Naive thymus-derived CD4-positive, alpha-beta T cell (primary cell): ENCODE data around the gene ARL3. TPM values are rescaled to one million over a fixed set of nuclear protein-coding genes. Genes with fewer than 3 reads are reported as not detected.

Experiments used
- ATAC-seq: fragments of 150-1000 bp; cut with Tn5 transposase; 2 replicates; pipeline ENCODE4 v1.10.0; 2021; ENCODE audit warnings: mild to moderate bottlenecking, moderate library complexity
- CTCF ChIA-PET: fragments of 350-600 bp; sonication (Branson Sonifier 250); formaldehyde crosslinking; loops from one replicate; lab custom pipeline; 2021; ENCODE audit warnings: antibody characterized with exemption; lab: Charles Lee
- POLR2A ChIA-PET: fragments of 350-600 bp; sonication (Branson Sonifier 250); formaldehyde crosslinking; loops from one replicate; lab custom pipeline; 2021; ENCODE audit warnings: antibody characterized with exemption, inconsistent platforms; lab: Charles Lee
- DNase-seq, 9 donors: peaks; one replicate each; pipeline versions ENCODE4 v3.0.0 to v3.0.0-alpha.2; 2020 to 2022; ENCODE audit warnings: mixed read lengths in 1 of 9
- H3K27ac ChIP-seq: one replicate; pipeline ENCODE4 v1.7.0; 2013; ENCODE audit warnings: mild to moderate bottlenecking, low read depth, low read length, moderate library complexity
- H3K27me3 ChIP-seq, 2 donors: one replicate each; pipeline ENCODE4 v1.7.0; 2013; ENCODE audit warnings: low read length in 2 of 2, mild to moderate bottlenecking in 2 of 2, moderate library complexity in 2 of 2; ENCODE audit not compliant: control insufficient read depth in 2 of 2, insufficient read depth in 2 of 2
- H3K36me3 ChIP-seq, 3 experiments: 1 replicate in 2 of 3; 2 replicates in 1 of 3; pipeline ENCODE4 v1.7.0; 2013; ENCODE audit warnings: low read length in 3 of 3, mild to moderate bottlenecking in 3 of 3, moderate library complexity in 1 of 3; ENCODE audit not compliant: insufficient read depth in 3 of 3, control insufficient read depth in 2 of 3
- H3K4me1 ChIP-seq, 2 donors: one replicate each; pipeline ENCODE4 v1.7.0; 2013; ENCODE audit warnings: low read length in 2 of 2, mild to moderate bottlenecking in 2 of 2, moderate library complexity in 1 of 2; ENCODE audit not compliant: control insufficient read depth in 2 of 2, insufficient read depth in 2 of 2
- H3K4me3 ChIP-seq: 2 replicates; pipeline ENCODE4 v1.7.0; 2013; ENCODE audit warnings: mild to moderate bottlenecking, low read length
- H3K9me3 ChIP-seq, 3 experiments: 1 replicate in 2 of 3; 2 replicates in 1 of 3; pipeline ENCODE4 v1.7.0; 2013; ENCODE audit warnings: low read length in 3 of 3; ENCODE audit not compliant: control insufficient read depth in 2 of 3
- H3K27ac Mint-ChIP-seq, 9 donors: one replicate each; pipeline ENCODE4 v1.8.0; 2020 to 2022; ENCODE audit warnings: mixed read lengths in 9 of 9, mild to moderate bottlenecking in 8 of 9, moderate library complexity in 5 of 9, inconsistent platforms in 2 of 9
- H3K27me3 Mint-ChIP-seq, 5 donors: one replicate each; pipeline ENCODE4 v1.8.0; 2021 to 2022; ENCODE audit warnings: mixed read lengths in 5 of 5, mild to moderate bottlenecking in 1 of 5
- H3K36me3 Mint-ChIP-seq, 5 donors: one replicate each; pipeline ENCODE4 v1.8.0; 2020 to 2022; ENCODE audit warnings: mixed read lengths in 5 of 5, mild to moderate bottlenecking in 3 of 5, inconsistent platforms in 1 of 5
- H3K4me1 Mint-ChIP-seq, 7 donors: one replicate each; pipeline ENCODE4 v1.8.0; 2020 to 2022; ENCODE audit warnings: mixed read lengths in 7 of 7, mild to moderate bottlenecking in 3 of 7, inconsistent platforms in 1 of 7
- H3K4me3 Mint-ChIP-seq, 10 donors: one replicate each; pipeline ENCODE4 v1.8.0; 2020 to 2022; ENCODE audit warnings: mild to moderate bottlenecking in 10 of 10, mixed read lengths in 10 of 10, moderate library complexity in 6 of 10, inconsistent platforms in 2 of 10
- H3K9me3 Mint-ChIP-seq, 11 donors: one replicate each; pipeline ENCODE4 v1.8.0; 2020 to 2022; ENCODE audit warnings: mixed read lengths in 11 of 11, mild to moderate bottlenecking in 4 of 11, inconsistent platforms in 1 of 11, moderate library complexity in 1 of 11
- intact Hi-C, 2 donors: fragments of 100-400 bp; cut with micrococcal nuclease; formaldehyde crosslinking; loops; one replicate each; pipeline ENCODE4 v1.15.1; 2023
- polyA plus RNA-seq, 2 donors: library from polyadenylated mRNA; unstranded; fragments of 300-500 nt; fragmentation: Illumina TruSeq; gene quantifications; one replicate each; pipeline ENCODE4 v1.2.3, GENCODE V29; 2021
- total RNA-seq, 6 experiments: library from RNA in 5 of 6; stranded (reverse) in 5 of 6; gene quantifications; 1 replicate in 5 of 6; 2 replicates in 1 of 6; pipeline ENCODE4 v1.2.3 and lab custom pipeline; 2021 to 2026

The ARL3 gene
- total and polyA plus RNA-seq, 7 experiments from 2014 or later, result 1.3 to 5.1 (median 2.9) TPM

DNA sequence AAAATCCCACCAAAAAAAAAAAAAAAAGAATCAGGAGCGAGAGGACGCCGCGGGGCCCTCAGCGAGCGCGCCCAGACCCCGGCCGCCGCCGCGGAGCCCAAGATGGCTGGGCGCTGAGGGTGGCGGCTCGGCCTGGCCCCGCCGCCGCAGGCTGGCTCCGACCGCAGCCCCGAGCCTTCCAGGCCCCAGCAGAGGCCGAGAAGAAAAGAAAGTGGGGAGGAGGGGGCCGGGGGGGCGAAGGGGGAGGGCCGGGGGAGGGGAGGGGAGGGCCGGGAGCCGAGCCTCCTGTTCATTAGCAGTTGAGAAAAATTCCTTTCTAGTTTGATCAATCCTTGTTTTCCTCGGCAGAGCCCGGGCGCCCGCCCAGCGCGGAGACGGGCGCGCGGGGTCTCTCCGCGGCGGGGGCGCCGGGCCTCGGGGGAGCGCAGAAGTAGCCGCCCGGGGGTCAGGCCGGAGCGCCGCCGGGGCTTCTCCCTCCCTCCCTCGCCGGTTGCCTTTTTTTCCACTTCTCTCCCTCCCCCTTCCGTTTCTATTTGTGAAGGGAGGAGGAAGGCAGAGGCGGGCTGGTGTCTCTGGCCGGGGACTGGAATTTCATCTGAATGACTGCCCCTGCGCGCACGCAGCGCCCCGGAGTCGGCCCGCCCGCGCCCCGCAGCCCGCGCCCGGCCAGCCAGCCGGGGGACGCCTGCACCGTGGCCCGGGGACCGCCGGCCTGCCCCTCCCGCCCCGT is 70.7 kb downstream of the ARL3 start:
- Mint-ChIP-seq H3K27me3 (peaks cover 0 to 2% (median 0%) of the 10 kb centered on the region in 5 donors), H3K27ac (peak overlapping the region; percentile 57 to 95 (median 92)), H3K4me3 (peak overlapping the region; percentile 88 to 97 (median 92)), H3K9me3 (no peaks in the 10 kb centered on the region), H3K4me1 (peaks cover 27 to 40% (median 33%) of the 10 kb centered on the region in 7 donors), H3K36me3 (peaks cover 0 to 16% (median 0%) of the 10 kb centered on the region in 5 donors)
- ATAC-seq (no peak), DNase-seq (peak in 5 of 9 donors; percentile 17 to 52 (median 27))
- ChIA-PET CTCF (interaction anchor here (2.9 to 4.1 kb wide), 2 partner anchors 31 to 70 kb away, joined by 16 to 22 read pairs; partner anchors contain the start of genes ARL3 and SFXN2), POLR2A (interaction anchor here (0.9 to 6.4 kb wide), 20 partner anchors 8 to 491 kb away, joined by 3 to 169 read pairs (median 8); partner anchors contain the start of genes ACTR1A, ARL3, GBF1 and NFKB2)
- peak overlapping the region; percentile 85 for H3K4me3 ChIP-seq
- peaks cover 22 to 27% of the 10 kb centered on the region in 2 donors for H3K4me1 ChIP-seq
- no peaks in the 10 kb centered on the region for H3K27me3 ChIP-seq
- intact Hi-C loops, result loop anchor here (1.0 to 10.0 kb wide), 16 partner anchors 8 to 1621 kb away; partner anchors contain the start of genes C10orf95 (in 2 of the 2), OGA (in 2 of the 2), ARMH3 (in 1 of the 2) and BORCS7 (in 1 of the 2)
- peaks cover 0 to 5% (median 0%) of the 10 kb centered on the region in 3 experiments for H3K36me3 ChIP-seq
- peak overlapping the region; percentile 98 for H3K27ac ChIP-seq
- no peaks in the 10 kb centered on the region for H3K9me3 ChIP-seq

DNA sequence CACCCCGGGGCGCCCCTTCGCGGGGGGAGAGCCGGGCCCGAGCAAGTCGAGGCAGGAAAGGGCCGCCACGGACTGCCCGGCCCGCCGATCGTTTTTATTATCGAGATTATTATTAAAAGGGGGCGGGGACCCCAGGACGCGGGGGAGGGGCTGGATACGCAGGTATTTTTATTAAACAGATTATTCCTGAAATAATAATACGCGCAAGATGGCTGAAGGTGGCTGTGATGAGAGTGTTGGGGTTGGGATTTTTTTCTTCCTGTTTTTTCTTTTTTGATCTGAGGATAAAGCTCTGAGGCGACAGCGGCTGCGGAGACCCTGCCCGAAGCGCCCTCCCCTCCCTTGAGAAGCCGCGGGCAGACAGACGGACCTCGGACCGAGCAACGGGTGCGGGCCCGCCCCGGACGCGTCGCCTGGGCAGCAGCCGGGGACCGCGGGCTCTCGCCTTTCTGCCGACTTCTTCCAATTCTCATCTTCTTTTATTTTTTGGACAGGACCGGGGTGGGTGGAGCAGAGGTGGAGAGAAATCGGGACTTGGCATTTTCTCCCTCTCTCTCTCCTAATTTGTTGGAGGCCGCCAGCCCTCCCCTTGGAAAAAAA is 71.4 kb downstream of the ARL3 start:
- Histone ChIP-seq H3K27ac (peak overlapping the region; percentile 98), H3K4me3 (peak overlapping the region; percentile 85), H3K36me3 (peaks cover 0 to 5% (median 0%) of the 10 kb centered on the region in 3 experiments), H3K4me1 (peaks cover 15 to 20% of the 10 kb centered on the region in 2 donors), H3K27me3 (no peaks in the 10 kb centered on the region), H3K9me3 (no peaks in the 10 kb centered on the region)
- intact Hi-C loops, result loop anchor here (1.0 to 10.0 kb wide), 23 partner anchors 31 to 1622 kb away; partner anchors contain the start of genes ACTR1A (in 2 of the 2), ARL3 (in 2 of the 2), C10orf95 (in 2 of the 2) and NOLC1 (in 2 of the 2)
- ChIA-PET POLR2A (interaction anchor here (1.0 to 2.2 kb wide), 9 partner anchors 9 to 101 kb away, joined by 3 to 24 read pairs (median 7); partner anchors contain the start of gene WBP1L), CTCF (interaction anchor here (0.5 kb wide), 1 partner anchor 70 kb away, joined by 4 read pairs; no protein-coding TSS in a partner anchor)
- H3K4me3 Mint-ChIP-seq, result peak overlapping the region; percentile 88 to 97 (median 92)
- DNase-seq (peak in 4 of 9 donors; percentile 38 to 67 (median 52)), ATAC-seq (no peak)
- no peaks in the 10 kb centered on the region for H3K9me3 Mint-ChIP-seq
- H3K4me1 Mint-ChIP-seq, result peaks cover 20 to 37% (median 26%) of the 10 kb centered on the region in 7 donors
- peak overlapping the region; percentile 57 to 96 (median 92) for H3K27ac Mint-ChIP-seq
- H3K27me3 Mint-ChIP-seq, result peaks cover 0 to 6% (median 0%) of the 10 kb centered on the region in 5 donors
- peaks cover 0 to 16% (median 0%) of the 10 kb centered on the region in 5 donors for H3K36me3 Mint-ChIP-seq

DNA sequence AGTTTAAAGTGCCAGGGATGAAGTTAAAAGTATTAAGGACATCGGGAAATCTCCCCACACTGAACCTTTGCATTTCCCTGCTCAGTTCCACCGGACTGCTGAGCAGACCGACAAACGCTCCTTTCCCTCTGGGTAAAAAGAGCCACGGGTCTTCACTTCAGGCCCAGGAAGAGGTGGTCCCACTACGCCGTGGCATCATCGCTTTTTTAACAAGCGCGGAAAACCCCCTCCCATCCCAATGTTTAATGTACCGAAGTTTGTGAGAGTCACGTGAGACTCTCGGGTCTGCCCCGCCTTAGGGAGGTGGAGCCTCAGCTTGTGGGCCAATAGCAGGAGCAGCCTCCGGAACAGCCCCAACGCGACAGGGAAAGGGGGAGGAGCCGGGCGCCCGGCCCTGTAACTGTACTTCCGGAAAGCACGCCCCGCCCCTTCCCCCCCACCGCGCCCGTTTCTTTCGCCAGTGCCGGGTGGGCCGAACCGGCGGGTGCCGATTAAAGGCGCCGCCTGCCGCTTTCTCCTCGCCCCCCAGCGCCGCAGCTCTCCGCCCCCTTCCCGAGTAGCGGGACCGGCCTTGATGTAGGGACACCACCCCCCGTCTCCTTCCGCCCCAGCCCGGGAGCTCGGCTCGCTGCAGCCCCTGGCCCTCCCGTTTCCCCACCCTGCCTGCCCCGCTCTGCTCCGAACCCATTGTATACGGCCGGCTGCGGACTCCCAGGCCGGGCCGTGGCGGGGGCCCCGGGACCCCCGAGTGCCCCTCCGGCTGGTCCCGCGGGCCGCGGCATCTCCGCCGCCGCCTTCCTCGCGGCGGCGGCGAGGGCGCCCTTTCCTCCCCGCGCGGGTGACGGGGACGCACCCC is 72.1 kb downstream of the ARL3 start:
- Histone ChIP-seq H3K4me1 (peaks cover 8 to 13% of the 10 kb centered on the region in 2 donors), H3K9me3 (no peaks in the 10 kb centered on the region), H3K36me3 (peaks cover 0 to 5% (median 0%) of the 10 kb centered on the region in 3 experiments), H3K27me3 (no peaks in the 10 kb centered on the region), H3K27ac (peak overlapping the region; percentile 98), H3K4me3 (peak overlapping the region; percentile 85)
- ATAC-seq (peak; percentile 84), DNase-seq (peak; percentile 85 to 99 (median 93))
- Mint-ChIP-seq H3K9me3 (no peaks in the 10 kb centered on the region), H3K27ac (peak overlapping the region; percentile 84 to 98 (median 95)), H3K4me1 (peaks cover 13 to 29% (median 19%) of the 10 kb centered on the region in 7 donors), H3K4me3 (peak overlapping the region; percentile 90 to 97 (median 93)), H3K27me3 (peaks cover 0 to 6% (median 0%) of the 10 kb centered on the region in 5 donors), H3K36me3 (peaks cover 0 to 16% (median 0%) of the 10 kb centered on the region in 5 donors)
- ChIA-PET POLR2A (interaction anchor here (0.7 to 2.2 kb wide), 18 partner anchors 10 to 585 kb away, joined by 3 to 24 read pairs (median 4); partner anchors contain the start of genes ARL3, CUEDC2, SFXN2 and WBP1L), CTCF (interaction anchor here (0.5 to 0.7 kb wide), 2 partner anchors 28 to 71 kb away, joined by 3 to 4 read pairs; no protein-coding TSS in a partner anchor)
- intact Hi-C loops, result loop anchor here (1.0 to 10.0 kb wide), 23 partner anchors 30 to 1623 kb away; partner anchors contain the start of genes ACTR1A (in 2 of the 2), ARL3 (in 2 of the 2), C10orf95 (in 2 of the 2) and NOLC1 (in 2 of the 2)

DNA sequence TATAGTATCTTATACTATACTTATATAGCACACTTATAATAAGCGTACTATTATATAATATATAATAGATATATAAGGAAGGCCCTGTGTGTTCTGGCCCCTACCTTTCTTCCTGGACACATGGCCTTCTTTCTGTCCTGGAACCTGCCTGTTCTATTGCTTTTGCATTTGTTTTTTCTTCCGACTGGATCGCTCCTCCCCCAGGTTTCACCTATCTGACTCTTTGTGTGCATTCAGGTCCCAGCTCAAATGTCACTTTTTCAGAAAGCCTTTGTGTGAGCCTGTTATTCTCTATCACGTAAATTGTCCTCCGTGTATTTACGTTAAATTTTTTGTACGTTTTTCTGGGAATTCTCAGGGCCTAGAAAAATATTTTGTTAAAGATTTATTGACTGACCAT is 72.8 kb downstream of the ARL3 start:
- DNase-seq, result no peak

DNA sequence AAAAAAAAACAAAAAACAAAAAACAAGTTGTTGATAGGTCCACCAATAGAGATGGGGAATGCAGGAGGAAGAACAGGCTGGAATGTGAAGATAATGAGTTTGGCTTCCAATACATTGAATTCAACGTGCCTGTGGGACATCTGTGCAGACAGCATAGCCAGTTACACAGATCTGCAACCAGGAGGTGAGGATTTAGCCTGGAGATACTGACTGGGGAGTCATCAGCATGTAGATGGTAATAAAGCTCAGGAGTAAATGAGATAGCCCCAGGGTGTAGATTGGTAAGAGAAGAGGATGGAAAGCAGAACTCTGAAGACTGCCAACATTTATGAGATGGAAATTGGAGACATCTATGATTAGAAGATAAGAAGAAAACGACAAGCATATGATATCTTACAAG is 74.7 kb downstream of the ARL3 start:
- no peaks in the 10 kb centered on the region for H3K9me3 ChIP-seq
- intact Hi-C loops, result no loop called here

More for the DNA sequence above, 72.8 kb downstream of the ARL3 start:
- Histone ChIP-seq H3K27ac (peak overlapping the region; percentile 98), H3K27me3 (no peaks in the 10 kb centered on the region), H3K4me1 (peaks cover 5 to 6% of the 10 kb centered on the region in 2 donors), H3K9me3 (no peaks in the 10 kb centered on the region), H3K36me3 (peaks cover 0 to 5% (median 0%) of the 10 kb centered on the region in 3 experiments), H3K4me3 (peak overlapping the region; percentile 85)
- ChIA-PET CTCF (no interaction called here), POLR2A (interaction anchor here (0.7 to 2.2 kb wide), 14 partner anchors 10 to 585 kb away, joined by 3 to 24 read pairs (median 5); partner anchors contain the start of genes ARL3, CUEDC2, SFXN2 and WBP1L)
- peak overlapping the region; percentile 90 to 97 (median 93) for H3K4me3 Mint-ChIP-seq
- ATAC-seq, result no peak
- peaks cover 0 to 6% (median 0%) of the 10 kb centered on the region in 5 donors for H3K27me3 Mint-ChIP-seq
- H3K9me3 Mint-ChIP-seq, result no peaks in the 10 kb centered on the region
- peaks cover 0 to 12% (median 0%) of the 10 kb centered on the region in 5 donors for H3K36me3 Mint-ChIP-seq
- intact Hi-C loops, result loop anchor here (5.0 to 10.0 kb wide), 8 partner anchors 189 to 1623 kb away; partner anchors contain the start of genes ARMH3 (in 1 of the 2), C10orf95 (in 1 of the 2), GBF1 (in 1 of the 2) and GSTO2 (in 1 of the 2)
- H3K27ac Mint-ChIP-seq, result peak overlapping the region; percentile 84 to 98 (median 95)
- peaks cover 13 to 25% (median 18%) of the 10 kb centered on the region in 7 donors for H3K4me1 Mint-ChIP-seq

More for the DNA sequence above, 74.7 kb downstream of the ARL3 start:
- Histone ChIP-seq H3K36me3 (peaks cover 0 to 5% (median 0%) of the 10 kb centered on the region in 3 experiments), H3K27ac (no peak overlapping the region), H3K27me3 (no peaks in the 10 kb centered on the region), H3K4me3 (no peak overlapping the region), H3K4me1 (peaks cover 18 to 22% of the 10 kb centered on the region in 2 donors)
- CTCF ChIA-PET, result interaction anchor here (0.7 kb wide), 1 partner anchor 30 kb away, joined by 3 read pairs; no protein-coding TSS in a partner anchor
- no peaks in the 10 kb centered on the region for H3K9me3 Mint-ChIP-seq
- no peak overlapping the region for H3K4me3 Mint-ChIP-seq
- peaks cover 21 to 34% (median 30%) of the 10 kb centered on the region in 7 donors for H3K4me1 Mint-ChIP-seq
- H3K27me3 Mint-ChIP-seq, result peaks cover 0 to 6% (median 0%) of the 10 kb centered on the region in 5 donors
- no peaks in the 10 kb centered on the region for H3K36me3 Mint-ChIP-seq
- POLR2A ChIA-PET, result interaction anchor here (1.4 kb wide), 1 partner anchor 36 kb away, joined by 4 read pairs; no protein-coding TSS in a partner anchor
- ATAC-seq (no peak), DNase-seq (no peak)
- peak overlapping the region in 4 of 9 donors; percentile 3 to 67 (median 26) for H3K27ac Mint-ChIP-seq
